Ramos (cell line): Measurements from ENCODE around the gene HNRNPA0.

Experiments used
- in situ Hi-C: fragments of 300-500 bp; cut with MboI; formaldehyde crosslinking; loops from one replicate; pipeline ENCODE4 v1.14.3; 2022; ENCODE audit warnings: low sequenced_read_pairs; ENCODE audit not compliant: unreplicated experiment

HNRNPA0 gene

GRCh38 chr5:137695651-137696428, 58.3 kb downstream of the HNRNPA0 start:
- in situ Hi-C loops, result no loop called here
